NOMO-1 treated with dmso at 0.1 percent for 144 hours (cell line): ENCODE measurements around the gene FBXL16.
"Not testable (repeated sequence)": the region's sequence is repeated elsewhere in the genome, so short reads cannot be mapped to it uniquely, and the experiment has no call there.

ENCODE experiments used
- DNase-seq: peaks from one replicate; lab custom pipeline; 2025; ENCODE audit not compliant: unreplicated experiment; lab: John Stamatoyannopoulos, UW

FBXL16 gene

GRCh38 chr16:724188-725040, 18.8 kb upstream of the FBXL16 start:
- DNase-seq: no peak

GRCh38 chr16:723695-724094, 18.1 kb upstream of the FBXL16 start:
- DNase-seq: no peak

- no peak for DNase-seq
Measured at GRCh38 chr16:722835-723633, 17.4 kb upstream of the FBXL16 start.

GRCh38 chr16:721765-722540, 16.4 kb upstream of the FBXL16 start:
- DNase-seq: no peak

- DNase-seq: peak; percentile 81
Measured at GRCh38 chr16:720990-721764, 15.6 kb upstream of the FBXL16 start, which contains the start of gene ANTKMT. ANTKMT (plus strand) TSS chr16:721146; CDS start chr16:721275, 129 bp downstream.

- DNase-seq: no peak
Measured at GRCh38 chr16:720447-720989, 14.9 kb upstream of the FBXL16 start.

GRCh38 chr16:719815-720446, 14.3 kb upstream of the FBXL16 start:
- no peak for DNase-seq

GRCh38 chr16:718922-719321, 13.3 kb upstream of the FBXL16 start:
- DNase-seq: no peak

- no peak for DNase-seq
Measured at GRCh38 chr16:718389-718788, 12.8 kb upstream of the FBXL16 start.

GRCh38 chr16:717450-718245, 12.0 kb upstream of the FBXL16 start:
- DNase-seq: no peak

- DNase-seq: no peak
Measured at GRCh38 chr16:716768-717325, 11.2 kb upstream of the FBXL16 start.

- no peak for DNase-seq
Measured at GRCh38 chr16:716200-716568, 10.6 kb upstream of the FBXL16 start.

GRCh38 chr16:715477-716199, 10.0 kb upstream of the FBXL16 start:
- no peak for DNase-seq

GRCh38 chr16:714558-715476, 9.2 kb upstream of the FBXL16 start, which contains the start of gene METRN:
METRN (plus strand) TSS chr16:715118; CDS start chr16:715290, 172 bp downstream.
- peak; percentile 79 for DNase-seq

- DNase-seq: no peak
Measured at GRCh38 chr16:714079-714478, 8.5 kb upstream of the FBXL16 start.

GRCh38 chr16:712740-713250, 7.2 kb upstream of the FBXL16 start:
- not testable (repeated sequence) for DNase-seq
